SW480 (cell line): ENCODE measurements around the gene EEPD1.
A peak's percentile ranks its signal among the peaks of the same experiment; 100 is the strongest.
"Not testable (repeated sequence)": the region's sequence is repeated elsewhere in the genome, so short reads cannot be mapped to it uniquely, and the experiment has no call there.

Experiments
- DNase-seq: peaks from one replicate; pipeline ENCODE4 v3.0.0-alpha.2; 2016; ENCODE audit warnings: low spot score

The EEPD1 gene

GRCh38 chr7:36128448-36129047 lies 24.5 kb upstream of the EEPD1 start:
- DNase-seq: peak; percentile 90

GRCh38 chr7:36129048-36129534 lies 24.0 kb upstream of the EEPD1 start:
- DNase-seq: peak; percentile 26

GRCh38 chr7:36130236-36130945 lies 22.7 kb upstream of the EEPD1 start:
- DNase-seq: no peak

GRCh38 chr7:36131026-36131425 lies 22.0 kb upstream of the EEPD1 start:
- no peak for DNase-seq

- no peak for DNase-seq
Measured at GRCh38 chr7:36131499-36131898, 21.6 kb upstream of the EEPD1 start.

- no peak for DNase-seq
Measured at GRCh38 chr7:36132012-36132411, 21.0 kb upstream of the EEPD1 start.

GRCh38 chr7:36135700-36136099 lies 17.4 kb upstream of the EEPD1 start:
- DNase-seq: no peak

- no peak for DNase-seq
Measured at GRCh38 chr7:36137258-36137657, 15.8 kb upstream of the EEPD1 start.

- no peak for DNase-seq
Measured at GRCh38 chr7:36137754-36138153, 15.3 kb upstream of the EEPD1 start.

GRCh38 chr7:36138209-36138608 lies 14.8 kb upstream of the EEPD1 start:
- no peak for DNase-seq

- no peak for DNase-seq
Measured at GRCh38 chr7:36141351-36141750, 11.7 kb upstream of the EEPD1 start.

GRCh38 chr7:36141850-36142249 lies 11.2 kb upstream of the EEPD1 start:
- no peak for DNase-seq

- no peak for DNase-seq
Measured at GRCh38 chr7:36144189-36144588, 8.9 kb upstream of the EEPD1 start.

- DNase-seq: no peak
Measured at GRCh38 chr7:36145686-36146085, 7.4 kb upstream of the EEPD1 start.

- DNase-seq: no peak
Measured at GRCh38 chr7:36147361-36147760, 5.7 kb upstream of the EEPD1 start.

- no peak for DNase-seq
Measured at GRCh38 chr7:36148422-36149065, 4.5 kb upstream of the EEPD1 start.

- not testable (repeated sequence) for DNase-seq
Measured at GRCh38 chr7:36149240-36149639, 3.8 kb upstream of the EEPD1 start.

- no peak for DNase-seq
Measured at GRCh38 chr7:36149694-36150452, 3.2 kb upstream of the EEPD1 start.

- no peak for DNase-seq
Measured at GRCh38 chr7:36151921-36152755, 916 bp upstream of the EEPD1 start.

- DNase-seq: peak; percentile 57
Measured at GRCh38 chr7:36153571-36154097, 580 bp downstream of the EEPD1 start.
